Gastroesophageal sphincter (tissue), 3 donors: ENCODE results near the gene USP24.

ENCODE experiments used
- POLR2A ChIP-seq, 2 donors: fragments of 450-650 bp; IDR thresholded peaks; one replicate each; pipeline ENCODE4 v1.6.1; 2017; ENCODE audit warnings: antibody characterized with exemption in 2 of 2, mild to moderate bottlenecking in 2 of 2, moderate library complexity in 1 of 2
- POLR2AphosphoS5 ChIP-seq: sonication (generic); formaldehyde crosslinking; IDR thresholded peaks from one replicate; pipeline ENCODE4 v1.6.1; 2017; ENCODE audit warnings: antibody characterized with exemption
- TF ChIP-seq, protein P1 (sequence below), 4 experiments: fragments of 200-600 bp in 2 of 4; fragments of 450-650 bp in 2 of 4; sonication (generic) in 1 of 4; IDR thresholded peaks; one replicate each; pipeline ENCODE4 v1.5.1; 2017 to 2019; ENCODE audit warnings: antibody characterized with exemption in 4 of 4, mild to moderate bottlenecking in 2 of 4, moderate library complexity in 2 of 4

DNA sequence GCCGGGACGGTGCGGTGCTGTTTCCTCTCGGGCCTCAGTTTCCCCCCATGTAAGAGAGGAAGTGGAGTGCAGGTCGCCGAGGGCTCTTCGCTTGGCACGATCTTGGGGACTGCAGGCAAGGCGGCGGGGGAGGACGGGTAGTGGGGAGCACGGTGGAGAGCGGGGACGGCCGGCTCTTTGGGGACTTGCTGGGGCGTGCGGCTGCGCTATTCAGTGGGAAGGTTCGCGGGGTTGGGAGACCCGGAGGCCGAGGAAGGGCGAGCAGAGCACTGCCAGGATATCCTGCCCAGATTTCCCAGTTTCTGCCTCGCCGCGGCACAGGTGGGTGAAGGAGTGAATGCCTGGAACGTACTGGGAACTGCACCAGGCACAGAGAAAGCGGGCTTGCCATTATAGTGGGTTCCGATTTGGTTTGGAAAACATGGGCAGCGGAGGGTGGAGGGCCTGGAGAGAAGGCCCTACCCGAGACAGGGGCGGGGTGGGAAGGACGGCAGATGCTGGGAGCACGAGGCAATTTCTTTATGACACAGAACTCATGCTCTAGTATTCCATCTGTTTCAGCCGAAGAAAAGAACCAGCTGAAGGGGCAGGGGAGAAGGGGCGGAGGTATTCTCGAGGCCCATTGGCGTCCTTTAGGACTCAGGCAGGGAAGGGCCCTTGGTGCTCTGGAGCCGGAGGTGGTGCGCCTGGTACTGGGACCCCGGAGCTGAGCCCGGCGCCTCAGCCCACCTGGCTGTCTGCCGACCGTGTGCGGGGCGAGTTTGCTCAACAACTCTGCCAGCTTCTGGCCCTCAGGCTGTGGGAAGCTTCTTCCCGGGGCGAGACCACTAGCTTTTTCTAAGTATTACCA lies 174.9 kb downstream of the USP24 start:
- TF ChIP-seq POLR2AphosphoS5, result no peak
- TF ChIP-seq, protein P1, sequence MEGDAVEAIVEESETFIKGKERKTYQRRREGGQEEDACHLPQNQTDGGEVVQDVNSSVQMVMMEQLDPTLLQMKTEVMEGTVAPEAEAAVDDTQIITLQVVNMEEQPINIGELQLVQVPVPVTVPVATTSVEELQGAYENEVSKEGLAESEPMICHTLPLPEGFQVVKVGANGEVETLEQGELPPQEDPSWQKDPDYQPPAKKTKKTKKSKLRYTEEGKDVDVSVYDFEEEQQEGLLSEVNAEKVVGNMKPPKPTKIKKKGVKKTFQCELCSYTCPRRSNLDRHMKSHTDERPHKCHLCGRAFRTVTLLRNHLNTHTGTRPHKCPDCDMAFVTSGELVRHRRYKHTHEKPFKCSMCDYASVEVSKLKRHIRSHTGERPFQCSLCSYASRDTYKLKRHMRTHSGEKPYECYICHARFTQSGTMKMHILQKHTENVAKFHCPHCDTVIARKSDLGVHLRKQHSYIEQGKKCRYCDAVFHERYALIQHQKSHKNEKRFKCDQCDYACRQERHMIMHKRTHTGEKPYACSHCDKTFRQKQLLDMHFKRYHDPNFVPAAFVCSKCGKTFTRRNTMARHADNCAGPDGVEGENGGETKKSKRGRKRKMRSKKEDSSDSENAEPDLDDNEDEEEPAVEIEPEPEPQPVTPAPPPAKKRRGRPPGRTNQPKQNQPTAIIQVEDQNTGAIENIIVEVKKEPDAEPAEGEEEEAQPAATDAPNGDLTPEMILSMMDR (IDR thresholded peaks at IDR 0.05), result no peak
- TF ChIP-seq POLR2A (IDR thresholded peaks at IDR 0.05), result no peak
